NCI-H2196 (cell line): ENCODE results near the gene KLF16.
"Not testable (repeated sequence)": the region's sequence is repeated elsewhere in the genome, so short reads cannot be mapped to it uniquely, and the experiment has no call there.

Experiments used
- DNase-seq: peaks from one replicate; lab custom pipeline; 2025; ENCODE audit not compliant: unreplicated experiment; lab: John Stamatoyannopoulos, UW

KLF16 gene

DNA sequence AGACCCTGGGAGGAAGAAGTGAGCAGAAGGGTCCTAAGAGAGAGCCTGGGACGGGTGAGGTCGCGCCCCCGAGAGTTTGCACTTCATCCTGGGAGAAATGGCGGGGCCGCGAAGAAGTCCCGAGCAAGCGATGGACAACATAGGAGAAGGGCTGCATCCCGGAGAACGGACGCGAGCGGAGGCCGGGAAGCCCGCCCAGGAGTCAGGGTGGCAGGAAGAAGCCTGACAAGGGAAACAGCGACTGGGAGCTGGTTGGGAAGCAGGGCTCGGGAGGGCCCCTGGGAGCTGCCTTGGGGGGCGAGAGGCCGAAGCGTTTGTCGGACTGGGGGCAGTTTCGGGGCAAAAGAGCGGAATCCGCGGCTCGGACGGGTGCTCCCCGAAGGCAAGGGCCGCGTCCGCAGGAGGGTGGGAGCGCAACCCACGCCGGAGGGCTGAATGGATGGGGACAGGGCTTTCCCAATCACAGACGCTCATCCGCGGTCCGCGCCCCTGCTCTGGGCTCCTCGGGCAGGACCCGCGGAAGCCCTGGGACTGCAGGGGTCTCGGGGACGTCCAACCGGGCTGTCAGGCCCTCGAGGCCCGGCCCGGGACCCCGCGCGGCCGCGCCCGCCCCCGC is 21.4 kb upstream of the KLF16 start:
- DNase-seq = no peak

DNA sequence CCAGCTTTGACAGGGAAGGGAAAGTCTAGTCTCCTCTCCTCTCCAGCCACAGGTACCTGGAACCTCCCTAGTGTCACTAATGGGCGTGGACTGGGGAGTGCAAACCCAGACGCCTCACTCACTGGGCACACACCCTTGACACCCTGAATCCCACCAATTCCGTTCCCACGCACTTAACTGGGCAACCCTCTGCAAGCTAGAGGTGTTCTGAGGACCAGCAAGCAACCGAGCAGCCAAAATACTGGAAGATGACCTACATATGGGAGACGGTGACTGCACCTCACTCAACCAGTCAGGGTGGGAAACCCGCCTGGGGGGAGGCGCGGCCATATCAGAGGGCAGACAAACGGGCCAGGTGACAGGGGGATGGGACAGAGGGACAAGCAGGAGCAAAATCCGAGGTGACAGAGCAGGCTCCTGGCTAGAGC is 20.9 kb upstream of the KLF16 start:
- DNase-seq = no peak

DNA sequence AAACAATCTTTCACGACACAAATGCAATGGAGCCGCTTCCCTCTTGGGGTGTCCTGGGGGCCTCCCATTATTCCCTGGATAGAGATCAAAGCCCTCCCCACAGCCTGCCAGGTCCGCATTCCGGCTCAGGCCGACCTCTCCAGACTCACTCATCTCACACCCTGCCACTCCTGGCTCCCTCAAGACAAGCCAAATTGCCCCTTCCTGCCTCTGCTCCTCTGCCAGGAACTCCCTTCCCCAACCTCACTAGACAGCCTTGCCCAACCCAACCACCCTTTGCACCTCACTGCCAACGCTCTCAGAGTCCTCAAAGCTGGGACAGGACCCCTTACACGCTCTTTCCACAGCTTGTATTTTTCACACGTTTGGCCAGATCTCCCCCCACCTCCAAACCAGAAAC is 20.4 kb upstream of the KLF16 start:
- DNase-seq = no peak

DNA sequence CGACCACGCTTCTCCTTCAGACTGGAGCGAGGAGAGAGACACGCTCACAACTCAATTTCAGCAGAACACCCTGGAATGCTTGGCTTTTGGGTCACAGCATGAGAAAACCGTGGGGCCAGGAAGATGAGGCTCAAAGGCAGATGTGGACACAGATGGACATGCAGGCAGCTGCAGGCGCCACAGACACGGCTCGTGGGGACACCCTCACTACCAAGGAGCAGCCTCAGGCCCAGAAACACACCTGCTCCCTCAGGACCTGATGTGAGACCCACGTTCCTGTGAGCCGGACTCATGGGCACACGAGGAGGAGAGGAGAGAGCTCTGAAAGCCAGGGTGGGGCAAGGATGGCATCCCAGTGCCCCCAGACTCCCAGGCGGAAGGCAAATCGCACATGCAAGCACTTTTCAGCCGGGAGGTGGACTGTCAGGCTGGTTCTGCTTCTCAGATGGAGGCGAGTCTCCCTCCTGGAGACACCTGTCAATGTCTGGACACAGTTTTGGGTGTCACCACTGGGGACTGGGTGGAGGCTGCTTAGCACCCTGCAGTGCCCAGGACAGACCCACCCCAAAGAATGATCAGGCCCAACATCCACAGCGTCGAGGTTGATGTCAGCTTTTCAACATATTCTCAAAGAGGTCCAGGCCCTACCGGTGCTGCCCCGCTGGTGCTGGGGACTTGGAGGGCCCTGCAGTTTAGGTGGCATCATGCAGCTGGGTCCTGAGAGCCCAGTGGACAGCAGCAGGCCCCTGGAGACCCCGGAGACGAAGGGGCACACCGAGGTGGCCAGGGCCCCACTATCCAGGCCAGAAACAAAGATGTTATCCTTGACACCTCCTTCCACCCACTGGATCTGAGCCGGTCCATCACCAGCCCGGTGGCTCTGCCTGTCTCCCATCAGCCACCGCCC is 19.7 kb upstream of the KLF16 start:
- no peak for DNase-seq

DNA sequence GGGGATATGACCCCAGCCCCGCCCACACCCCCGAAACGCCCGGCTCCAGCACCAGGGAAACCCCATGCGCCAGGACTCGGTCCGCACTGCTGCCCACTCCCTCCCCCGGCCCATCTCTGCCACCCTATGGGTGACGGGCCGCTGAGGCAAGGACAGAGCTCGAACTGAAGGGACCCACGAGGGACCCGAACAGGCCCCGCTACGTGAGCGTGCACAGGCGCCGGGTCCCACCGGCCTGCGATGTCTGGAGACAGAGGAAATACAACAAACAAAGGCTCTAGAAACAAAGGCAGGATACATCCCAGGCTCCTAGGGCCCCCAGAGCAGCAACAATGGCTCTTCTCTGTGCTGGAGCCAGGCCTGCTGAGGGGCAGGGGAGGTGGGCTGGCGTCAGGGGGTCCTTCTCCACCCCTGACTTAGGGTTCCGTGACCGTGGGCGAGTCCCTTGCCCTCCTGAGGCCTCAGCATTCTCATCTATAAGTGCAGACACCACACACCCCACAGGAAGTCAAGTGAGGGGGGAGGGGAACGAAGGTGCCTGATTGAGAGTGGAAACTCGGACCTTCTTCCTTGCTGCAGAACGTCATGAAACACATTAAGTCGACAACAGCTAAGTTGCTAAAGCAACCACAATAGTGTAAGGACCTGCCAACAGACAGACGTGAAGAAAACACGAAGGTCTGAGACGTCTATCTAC is 18.9 kb upstream of the KLF16 start:
- DNase-seq = no peak

- not testable (repeated sequence) for DNase-seq
Measured at GRCh38 chr19:1881393-1882088, 18.2 kb upstream of the KLF16 start.

- no peak for DNase-seq
Measured at GRCh38 chr19:1880611-1881392, 17.4 kb upstream of the KLF16 start.

GRCh38 chr19:1879982-1880381 is 16.6 kb upstream of the KLF16 start:
- not testable (repeated sequence) for DNase-seq

- not testable (repeated sequence) for DNase-seq
Measured at GRCh38 chr19:1878583-1878982, 15.2 kb upstream of the KLF16 start.

GRCh38 chr19:1877280-1877660 is 13.9 kb upstream of the KLF16 start:
- not testable (repeated sequence) for DNase-seq

GRCh38 chr19:1876496-1877279 is 13.3 kb upstream of the KLF16 start:
- not testable (repeated sequence) for DNase-seq

GRCh38 chr19:1875646-1876495 is 12.5 kb upstream of the KLF16 start:
- DNase-seq = peak; percentile 95

DNA sequence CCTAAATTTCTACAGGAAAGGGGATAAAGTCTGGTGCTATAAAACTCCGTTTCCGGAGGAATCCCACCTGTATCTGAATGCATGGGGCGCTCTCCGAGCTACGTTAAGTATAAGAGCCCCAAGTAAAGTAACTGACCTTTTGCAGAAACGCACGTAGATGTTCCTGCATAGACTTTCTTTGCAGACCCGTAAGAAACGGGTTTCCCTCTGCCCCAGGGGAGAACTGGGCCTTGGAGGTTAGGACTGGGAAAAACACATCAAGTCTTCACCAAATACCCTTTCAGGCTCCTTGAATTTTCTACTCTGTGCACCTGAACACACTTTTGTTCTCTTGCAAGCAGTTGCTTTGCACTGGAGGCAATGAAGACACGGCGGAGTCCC is 11.9 kb upstream of the KLF16 start:
- DNase-seq = not testable (repeated sequence)

GRCh38 chr19:1874554-1875185 is 11.3 kb upstream of the KLF16 start:
- DNase-seq = no peak

GRCh38 chr19:1873524-1874473 is 10.4 kb upstream of the KLF16 start:
- DNase-seq = peak; percentile 72

DNA sequence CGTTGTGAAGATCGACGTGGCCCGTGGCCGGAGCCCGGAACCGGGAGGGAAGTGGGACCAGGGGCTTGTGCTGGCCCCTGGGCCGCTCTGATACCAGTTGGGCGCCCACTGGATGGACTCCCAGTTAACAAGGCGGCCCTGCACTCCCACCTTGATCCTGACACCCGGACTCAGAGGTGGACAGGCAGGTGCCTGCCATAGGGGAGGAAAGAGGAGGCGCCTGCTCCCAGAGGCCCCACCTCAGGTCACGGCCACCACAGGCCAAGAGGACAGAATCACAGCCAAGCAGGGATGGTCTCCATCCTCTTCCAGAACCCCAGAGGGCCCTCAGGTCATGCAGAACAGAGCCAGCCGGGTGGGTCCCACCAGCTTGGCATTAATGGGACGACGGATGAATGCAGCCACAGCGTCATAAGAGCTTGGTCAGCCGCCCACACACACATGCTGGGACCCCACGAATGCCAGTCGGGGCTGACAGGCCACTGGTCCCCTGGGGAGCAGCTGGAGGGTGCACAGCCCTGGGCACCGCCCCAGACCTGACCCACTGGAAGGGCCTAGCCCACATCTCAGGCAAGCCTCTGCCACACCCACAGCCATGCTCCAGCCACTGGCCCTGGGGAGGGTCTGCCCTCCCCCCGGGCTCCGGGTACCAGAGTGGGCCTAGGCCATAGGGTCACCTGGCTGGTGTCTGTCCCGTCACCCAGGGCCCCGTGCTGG is 9.6 kb upstream of the KLF16 start:
- no peak for DNase-seq

DNA sequence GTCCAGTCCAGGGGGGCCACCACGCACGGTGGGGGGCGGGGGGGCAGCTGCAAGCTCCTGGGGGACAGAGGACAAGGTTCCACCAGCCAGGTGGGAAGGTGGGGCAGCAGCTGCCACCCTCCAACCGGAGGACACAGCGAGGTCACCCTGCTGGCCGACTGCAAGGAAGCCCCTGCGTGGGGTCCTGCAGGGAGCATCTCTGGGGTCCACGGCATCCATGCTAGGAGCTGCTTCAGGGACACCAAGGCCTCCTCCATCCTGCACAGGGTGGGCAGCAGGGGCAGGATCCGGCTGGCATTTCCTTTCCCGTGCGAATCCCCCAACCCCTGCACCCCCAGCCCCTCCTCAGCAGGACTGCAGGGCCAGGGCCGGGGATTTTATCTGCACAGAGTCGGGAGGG is 8.3 kb upstream of the KLF16 start:
- DNase-seq = no peak
